GM12874 (cell line): ENCODE results near the gene ADAM30.

Source experiments
- TF ChIP-seq, protein P1 (sequence below): IDR thresholded peaks from 2 replicates; pipeline ENCODE4 v1.5.1; 2011; ENCODE audit warnings: low read depth, mild to moderate bottlenecking, control low read depth, low read length, moderate library complexity; ENCODE audit not compliant: insufficient read depth

The ADAM30 gene

GRCh38 chr1:119871881-119872280 is 24.4 kb downstream of the ADAM30 start:
- TF ChIP-seq, protein P1, sequence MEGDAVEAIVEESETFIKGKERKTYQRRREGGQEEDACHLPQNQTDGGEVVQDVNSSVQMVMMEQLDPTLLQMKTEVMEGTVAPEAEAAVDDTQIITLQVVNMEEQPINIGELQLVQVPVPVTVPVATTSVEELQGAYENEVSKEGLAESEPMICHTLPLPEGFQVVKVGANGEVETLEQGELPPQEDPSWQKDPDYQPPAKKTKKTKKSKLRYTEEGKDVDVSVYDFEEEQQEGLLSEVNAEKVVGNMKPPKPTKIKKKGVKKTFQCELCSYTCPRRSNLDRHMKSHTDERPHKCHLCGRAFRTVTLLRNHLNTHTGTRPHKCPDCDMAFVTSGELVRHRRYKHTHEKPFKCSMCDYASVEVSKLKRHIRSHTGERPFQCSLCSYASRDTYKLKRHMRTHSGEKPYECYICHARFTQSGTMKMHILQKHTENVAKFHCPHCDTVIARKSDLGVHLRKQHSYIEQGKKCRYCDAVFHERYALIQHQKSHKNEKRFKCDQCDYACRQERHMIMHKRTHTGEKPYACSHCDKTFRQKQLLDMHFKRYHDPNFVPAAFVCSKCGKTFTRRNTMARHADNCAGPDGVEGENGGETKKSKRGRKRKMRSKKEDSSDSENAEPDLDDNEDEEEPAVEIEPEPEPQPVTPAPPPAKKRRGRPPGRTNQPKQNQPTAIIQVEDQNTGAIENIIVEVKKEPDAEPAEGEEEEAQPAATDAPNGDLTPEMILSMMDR, result no peak

- TF ChIP-seq, protein P1, result peak; percentile 90
Observed at GRCh38 chr1:119870917-119871596, 25.3 kb downstream of the ADAM30 start.

DNA sequence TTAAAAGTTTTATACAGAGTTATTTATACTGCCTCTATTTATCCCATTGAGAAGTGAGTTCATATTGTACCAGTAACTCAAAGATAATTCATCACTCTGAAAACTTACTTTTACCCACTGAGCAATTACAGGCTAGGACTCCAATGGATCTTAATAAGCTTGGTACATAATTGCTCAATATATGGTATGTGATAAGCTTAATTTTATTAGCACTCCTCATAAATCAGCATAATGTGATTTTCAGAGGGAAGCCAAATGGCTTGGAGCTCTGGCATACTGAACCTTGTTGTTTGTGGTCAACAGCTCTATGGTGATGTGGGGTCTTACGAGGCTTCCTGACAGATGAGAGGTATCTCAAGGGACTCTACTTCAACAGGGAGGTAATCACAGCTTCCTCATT is 26.3 kb downstream of the ADAM30 start:
- TF ChIP-seq, protein P1, result no peak

DNA sequence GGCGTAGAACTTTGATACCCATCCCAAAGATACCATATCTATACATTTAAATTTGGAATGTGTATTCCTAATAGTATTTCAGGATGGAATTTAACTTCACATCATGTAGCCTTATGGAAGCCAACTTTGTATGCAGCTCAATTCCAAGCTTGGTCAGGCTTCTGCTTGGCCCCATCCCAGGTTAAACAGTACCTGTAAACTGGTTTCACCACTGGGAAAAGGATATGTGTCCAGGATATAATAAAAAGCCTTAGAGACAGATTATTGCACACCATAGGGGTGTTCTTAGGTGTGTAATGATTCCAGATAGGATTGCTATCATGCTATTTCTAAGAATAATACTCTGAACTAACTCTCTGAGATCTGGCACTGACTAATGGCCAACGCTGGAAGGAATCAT is 28.1 kb downstream of the ADAM30 start:
- TF ChIP-seq, protein P1, result no peak

- TF ChIP-seq, protein P1, result no peak
Observed at GRCh38 chr1:119866451-119866850, 29.9 kb downstream of the ADAM30 start.

DNA sequence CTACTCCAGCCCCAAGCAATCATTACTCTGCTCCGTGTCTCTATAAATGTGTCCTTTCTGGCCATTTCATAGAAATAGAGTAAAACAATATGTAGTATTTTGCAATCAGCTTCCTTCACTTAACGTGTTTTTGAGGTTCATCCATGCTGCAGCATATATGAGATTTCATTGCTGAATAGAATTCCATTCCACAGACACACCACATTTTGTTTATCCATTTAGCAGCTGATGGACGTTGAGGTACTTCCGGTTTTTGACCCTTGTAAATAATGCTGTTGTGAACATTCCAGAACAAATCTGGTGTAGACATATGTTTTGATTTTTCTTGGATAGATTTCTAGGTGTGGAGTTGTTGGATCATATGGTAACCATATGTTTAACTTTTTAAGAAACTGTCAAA is 30.7 kb downstream of the ADAM30 start:
- TF ChIP-seq, protein P1, result no peak

GRCh38 chr1:119862276-119862675 is 34.0 kb downstream of the ADAM30 start:
- TF ChIP-seq, protein P1, result no peak

DNA sequence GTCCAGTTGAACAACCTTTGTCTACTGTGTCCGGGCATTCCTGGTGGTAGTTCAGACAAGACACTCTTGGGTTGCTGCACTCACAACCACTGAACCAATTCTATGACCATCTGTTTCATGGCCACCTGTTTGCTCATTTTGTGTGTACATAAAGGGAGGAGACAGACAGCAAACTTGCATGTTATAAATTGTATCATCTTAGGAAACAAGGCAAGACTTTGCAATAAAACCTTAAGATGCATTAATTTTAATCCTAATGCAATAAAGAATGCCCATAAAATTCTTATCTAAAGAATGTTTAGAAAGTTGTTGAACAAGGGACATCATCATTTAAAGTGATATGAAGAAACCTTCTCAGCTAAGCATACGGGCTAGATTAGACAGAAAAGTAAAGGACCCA is 34.8 kb downstream of the ADAM30 start:
- TF ChIP-seq, protein P1, result no peak
